ENCODE measurements around the gene NINJ1. TPM values are rescaled to one million over a fixed set of nuclear protein-coding genes. Genes with fewer than 3 reads are reported as not detected.
A peak's percentile ranks its signal among the peaks of the same experiment; 100 is the strongest.

The NINJ1 gene
- total and polyA plus RNA-seq, 2 of the 13 experiments (the other 11 are each of a cell fraction or from before 2014, with no cell fraction given): 81.2 to 92.1 TPM

GRCh38 chr9:93178851-93179786 lies 45.1 kb upstream of the NINJ1 start (continued):
- TF ChIP-seq HOMEZ (CRISPR knock-in tag; IDR thresholded peaks at IDR 0.05; ENCODE audit: low read depth): no peak
- TF ChIP-seq ZNF496 (CRISPR knock-in tag; IDR thresholded peaks at IDR 0.05; ENCODE audit: insufficient replicate concordance): no peak
- peak; percentile 26; the same call in 1 of the 2 replicates for TF ChIP-seq TBX2 (CRISPR knock-in tag; IDR thresholded peaks at IDR 0.05; ENCODE audit: borderline replicate concordance)
- TF ChIP-seq CENPT (CRISPR knock-in tag; IDR thresholded peaks at IDR 0.05; ENCODE audit: low read depth): no peak
- TF ChIP-seq HHEX (CRISPR knock-in tag; IDR thresholded peaks at IDR 0.05): no peak
- TF ChIP-seq GPN1 (CRISPR knock-in tag; IDR thresholded peaks at IDR 0.05; ENCODE audit: borderline replicate concordance): no peak
- peak; percentile 32 for TF ChIP-seq ZEB1 (IDR thresholded peaks at IDR 0.05; ENCODE audit: insufficient replicate concordance, low read depth)
- TF ChIP-seq ZFP1 (CRISPR knock-in tag; IDR thresholded peaks at IDR 0.05): no peak
- TF ChIP-seq HDAC1 (CRISPR knock-in tag; IDR thresholded peaks at IDR 0.05): peak; percentile 55; the same call in 1 of the 2 replicates
- no peak for TF ChIP-seq POLR2AphosphoS2 (IDR thresholded peaks at IDR 0.05; ENCODE audit: low read depth, low read length)
- TF ChIP-seq KLF9 (CRISPR knock-in tag; IDR thresholded peaks at IDR 0.05; ENCODE audit: low read depth): no peak
- no peak for TF ChIP-seq E2F2 (CRISPR knock-in tag; IDR thresholded peaks at IDR 0.05; ENCODE audit: borderline replicate concordance)
- TF ChIP-seq, protein P1, sequence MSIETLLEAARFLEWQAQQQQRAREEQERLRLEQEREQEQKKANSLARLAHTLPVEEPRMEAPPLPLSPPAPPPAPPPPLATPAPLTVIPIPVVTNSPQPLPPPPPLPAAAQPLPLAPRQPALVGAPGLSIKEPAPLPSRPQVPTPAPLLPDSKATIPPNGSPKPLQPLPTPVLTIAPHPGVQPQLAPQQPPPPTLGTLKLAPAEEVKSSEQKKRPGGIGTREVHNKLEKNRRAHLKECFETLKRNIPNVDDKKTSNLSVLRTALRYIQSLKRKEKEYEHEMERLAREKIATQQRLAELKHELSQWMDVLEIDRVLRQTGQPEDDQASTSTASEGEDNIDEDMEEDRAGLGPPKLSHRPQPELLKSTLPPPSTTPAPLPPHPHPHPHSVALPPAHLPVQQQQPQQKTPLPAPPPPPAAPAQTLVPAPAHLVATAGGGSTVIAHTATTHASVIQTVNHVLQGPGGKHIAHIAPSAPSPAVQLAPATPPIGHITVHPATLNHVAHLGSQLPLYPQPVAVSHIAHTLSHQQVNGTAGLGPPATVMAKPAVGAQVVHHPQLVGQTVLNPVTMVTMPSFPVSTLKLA (IDR thresholded peaks at IDR 0.05): peak; percentile 55
- no peak for TF ChIP-seq HES4 (CRISPR knock-in tag; IDR thresholded peaks at IDR 0.05; ENCODE audit: borderline replicate concordance)
- no peak for TF ChIP-seq ZNF589 (CRISPR knock-in tag; conservative IDR thresholded peaks at IDR 0.05)
- no peak for TF ChIP-seq PRDM15 (CRISPR knock-in tag; IDR thresholded peaks at IDR 0.05)
